HEK293 (cell line): Measurements from ENCODE around the gene IGFBP2.

Experiments
- CTCF ChIA-PET: fragments of 350-600 bp; formaldehyde crosslinking; extraction: SDS; loops from one replicate; lab custom pipeline; 2021; ENCODE audit warnings: antibody characterized with exemption; lab: Yijun Ruan, JAX
- POLR2A ChIA-PET: fragments of 300-600 bp; formaldehyde crosslinking; extraction: SDS; loops from one replicate; lab custom pipeline; 2020; ENCODE audit warnings: antibody characterized with exemption, inconsistent platforms; lab: Yijun Ruan, JAX
- H3K27ac ChIP-seq: fragments of 200-500 bp; sonication (Bioruptor generic); 2 replicates; pipeline ENCODE4 v1.5.1; 2014; ENCODE audit warnings: low read depth, low read length, control low read depth, inconsistent platforms; ENCODE audit errors: extremely low read depth
- H3K36me3 ChIP-seq, 2 experiments: fragments of 200-500 bp in 1 of 2; sonication (Bioruptor generic) in 1 of 2; 1 replicate in 1 of 2; 2 replicates in 1 of 2; pipeline ENCODE4 v1.5.1; 2014 to 2017; ENCODE audit warnings: inconsistent platforms in 2 of 2, low read length in 2 of 2; ENCODE audit not compliant: control insufficient read depth in 2 of 2, insufficient read depth in 1 of 2
- H3K4me1 ChIP-seq: fragments of 200-500 bp; sonication (Bioruptor generic); 2 replicates; pipeline ENCODE4 v1.5.1; 2014; ENCODE audit warnings: mild to moderate bottlenecking, low read length, inconsistent platforms; ENCODE audit not compliant: control insufficient read depth, insufficient read depth
- H3K4me3 ChIP-seq: 2 replicates; pipeline ENCODE4 v1.5.1; 2011; ENCODE audit warnings: low read depth, mild to moderate bottlenecking, control low read depth, low read length, moderate library complexity
- H3K9me3 ChIP-seq: fragments of 200-500 bp; sonication (Bioruptor generic); 2 replicates; pipeline ENCODE4 v1.5.1; 2014; ENCODE audit warnings: low read depth, low read length, inconsistent platforms; ENCODE audit not compliant: control insufficient read depth, insufficient read depth
- KLF7 ChIP-seq: fragments of 450-650 bp; formaldehyde crosslinking; IDR thresholded peaks from 2 replicates; pipeline ENCODE4 v1.5.1; 2016; ENCODE audit warnings: missing biosample characterization, missing genetic modification characterization, borderline replicate concordance
- MYNN ChIP-seq: fragments of 450-650 bp; formaldehyde crosslinking; IDR thresholded peaks from 2 replicates; pipeline ENCODE4 v1.5.1; 2016; ENCODE audit warnings: missing biosample characterization, missing genetic modification characterization, borderline replicate concordance
- PRDM1 ChIP-seq: fragments of 450-650 bp; formaldehyde crosslinking; IDR thresholded peaks from 2 replicates; pipeline ENCODE4; 2016; ENCODE audit warnings: missing biosample characterization, missing genetic modification characterization
- ZBTB1 ChIP-seq: fragments of 450-650 bp; formaldehyde crosslinking; IDR thresholded peaks from 2 replicates; pipeline ENCODE4 v1.5.1; 2016; ENCODE audit warnings: missing biosample characterization, missing genetic modification characterization
- ZBTB17 ChIP-seq: fragments of 450-650 bp; formaldehyde crosslinking; IDR thresholded peaks from 2 replicates; pipeline ENCODE4 v1.5.1; 2016; ENCODE audit warnings: missing biosample characterization, missing genetic modification characterization
- ZBTB20 ChIP-seq: fragments of 450-650 bp; formaldehyde crosslinking; IDR thresholded peaks from 2 replicates; pipeline ENCODE4 v1.5.1; 2016; ENCODE audit warnings: missing biosample characterization, missing genetic modification characterization
- ZFP69B ChIP-seq: fragments of 450-650 bp; formaldehyde crosslinking; IDR thresholded peaks from 2 replicates; pipeline ENCODE4 v1.5.1; 2016; ENCODE audit warnings: missing biosample characterization, missing genetic modification characterization
- ZNF335 ChIP-seq: fragments of 450-650 bp; formaldehyde crosslinking; conservative IDR thresholded peaks from 2 replicates; pipeline ENCODE4 v1.5.1; 2016; ENCODE audit warnings: missing biosample characterization, missing genetic modification characterization
- ZNF341 ChIP-seq: fragments of 450-650 bp; formaldehyde crosslinking; IDR thresholded peaks from 2 replicates; pipeline ENCODE4; 2016; ENCODE audit warnings: low read depth, missing biosample characterization, missing genetic modification characterization
- ZNF366 ChIP-seq: fragments of 450-650 bp; formaldehyde crosslinking; conservative IDR thresholded peaks from 2 replicates; pipeline ENCODE4 v1.5.1; 2016; ENCODE audit warnings: missing biosample characterization, missing genetic modification characterization
- ZNF37A ChIP-seq: fragments of 450-650 bp; IDR thresholded peaks from 2 replicates; pipeline ENCODE4 v1.5.1; 2018; ENCODE audit warnings: missing biosample characterization, missing genetic modification characterization
- ZNF501 ChIP-seq: fragments of 450-650 bp; formaldehyde crosslinking; IDR thresholded peaks from 2 replicates; pipeline ENCODE4 v1.5.1; 2016; ENCODE audit warnings: missing biosample characterization, missing genetic modification characterization
- ZNF600 ChIP-seq: fragments of 450-650 bp; formaldehyde crosslinking; IDR thresholded peaks from 2 replicates; pipeline ENCODE4 v1.5.1; 2016; ENCODE audit warnings: missing biosample characterization, missing genetic modification characterization
- ZNF76 ChIP-seq: fragments of 450-650 bp; formaldehyde crosslinking; IDR thresholded peaks from 2 replicates; pipeline ENCODE4; 2016; ENCODE audit warnings: low read depth, missing biosample characterization, missing genetic modification characterization, borderline replicate concordance
- ZSCAN18 ChIP-seq: fragments of 450-650 bp; formaldehyde crosslinking; IDR thresholded peaks from 2 replicates; pipeline ENCODE4 v1.5.1; 2016; ENCODE audit warnings: missing biosample characterization, missing genetic modification characterization
- TF ChIP-seq, protein P1 (sequence below): fragments of 450-650 bp; formaldehyde crosslinking; IDR thresholded peaks from 2 replicates; pipeline ENCODE4 v1.5.1; 2016; ENCODE audit warnings: missing biosample characterization, missing genetic modification characterization, borderline replicate concordance
- TF ChIP-seq, protein P2 (sequence below): fragments of 450-650 bp; formaldehyde crosslinking; IDR thresholded peaks from 2 replicates; pipeline ENCODE4 v1.5.1; 2017; ENCODE audit warnings: missing biosample characterization, missing genetic modification characterization
- TF ChIP-seq, protein P3 (sequence below): sonication (generic); formaldehyde crosslinking; IDR thresholded peaks from 2 replicates; pipeline ENCODE4 v1.8.1; 2022; ENCODE audit warnings: mild to moderate bottlenecking, moderate library complexity, missing genetic modification reagents

IGFBP2 gene

GRCh38 chr2:216689397-216689796 lies 56.2 kb downstream of the IGFBP2 start:
- H3K36me3 ChIP-seq: peaks cover 0 to 15% of the 10 kb centered on the region in 2 experiments; a peak in 1 of 3 replicates
- no peak overlapping the region; the same call in 1 of the 2 replicates for H3K27ac ChIP-seq
- POLR2A ChIA-PET: interaction anchor here (0.6 kb wide), 1 partner anchor 122 kb away, joined by 3 read pairs; no protein-coding TSS in a partner anchor
- no peak for TF ChIP-seq KLF7 (tag by site-specific recombination)
- no peak for TF ChIP-seq ZNF76 (tag by site-specific recombination)
- TF ChIP-seq MYNN (tag by site-specific recombination): no peak
- no peak for TF ChIP-seq ZNF37A (tag by site-specific recombination)
- TF ChIP-seq ZNF501 (tag by site-specific recombination): no peak
- TF ChIP-seq ZNF341: no peak
- no peak for TF ChIP-seq ZSCAN18 (tag by site-specific recombination)
- H3K4me3 ChIP-seq: no peak overlapping the region
- CTCF ChIA-PET: interaction anchor here (0.6 to 1.1 kb wide), 4 partner anchors 9 to 1024 kb away, joined by 3 to 4 read pairs (median 3); no protein-coding TSS in a partner anchor
- no peaks in the 10 kb centered on the region for H3K9me3 ChIP-seq
- H3K4me1 ChIP-seq: peaks cover 13% of the 10 kb centered on the region

GRCh38 chr2:216690456-216690852 lies 57.2 kb downstream of the IGFBP2 start:
- CTCF ChIA-PET: no interaction called here
- Histone ChIP-seq H3K27ac (no peak overlapping the region), H3K9me3 (no peaks in the 10 kb centered on the region), H3K4me1 (peaks cover 21% of the 10 kb centered on the region), H3K4me3 (no peak overlapping the region), H3K36me3 (peaks cover 0 to 15% of the 10 kb centered on the region in 2 experiments; a peak in 1 of 3 replicates)
- POLR2A ChIA-PET: interaction anchor here (0.6 to 1.0 kb wide), 3 partner anchors 8 to 192 kb away, joined by 3 to 6 read pairs (median 4); partner anchors contain the start of gene RPL37A
- TF ChIP-seq, protein P1, sequence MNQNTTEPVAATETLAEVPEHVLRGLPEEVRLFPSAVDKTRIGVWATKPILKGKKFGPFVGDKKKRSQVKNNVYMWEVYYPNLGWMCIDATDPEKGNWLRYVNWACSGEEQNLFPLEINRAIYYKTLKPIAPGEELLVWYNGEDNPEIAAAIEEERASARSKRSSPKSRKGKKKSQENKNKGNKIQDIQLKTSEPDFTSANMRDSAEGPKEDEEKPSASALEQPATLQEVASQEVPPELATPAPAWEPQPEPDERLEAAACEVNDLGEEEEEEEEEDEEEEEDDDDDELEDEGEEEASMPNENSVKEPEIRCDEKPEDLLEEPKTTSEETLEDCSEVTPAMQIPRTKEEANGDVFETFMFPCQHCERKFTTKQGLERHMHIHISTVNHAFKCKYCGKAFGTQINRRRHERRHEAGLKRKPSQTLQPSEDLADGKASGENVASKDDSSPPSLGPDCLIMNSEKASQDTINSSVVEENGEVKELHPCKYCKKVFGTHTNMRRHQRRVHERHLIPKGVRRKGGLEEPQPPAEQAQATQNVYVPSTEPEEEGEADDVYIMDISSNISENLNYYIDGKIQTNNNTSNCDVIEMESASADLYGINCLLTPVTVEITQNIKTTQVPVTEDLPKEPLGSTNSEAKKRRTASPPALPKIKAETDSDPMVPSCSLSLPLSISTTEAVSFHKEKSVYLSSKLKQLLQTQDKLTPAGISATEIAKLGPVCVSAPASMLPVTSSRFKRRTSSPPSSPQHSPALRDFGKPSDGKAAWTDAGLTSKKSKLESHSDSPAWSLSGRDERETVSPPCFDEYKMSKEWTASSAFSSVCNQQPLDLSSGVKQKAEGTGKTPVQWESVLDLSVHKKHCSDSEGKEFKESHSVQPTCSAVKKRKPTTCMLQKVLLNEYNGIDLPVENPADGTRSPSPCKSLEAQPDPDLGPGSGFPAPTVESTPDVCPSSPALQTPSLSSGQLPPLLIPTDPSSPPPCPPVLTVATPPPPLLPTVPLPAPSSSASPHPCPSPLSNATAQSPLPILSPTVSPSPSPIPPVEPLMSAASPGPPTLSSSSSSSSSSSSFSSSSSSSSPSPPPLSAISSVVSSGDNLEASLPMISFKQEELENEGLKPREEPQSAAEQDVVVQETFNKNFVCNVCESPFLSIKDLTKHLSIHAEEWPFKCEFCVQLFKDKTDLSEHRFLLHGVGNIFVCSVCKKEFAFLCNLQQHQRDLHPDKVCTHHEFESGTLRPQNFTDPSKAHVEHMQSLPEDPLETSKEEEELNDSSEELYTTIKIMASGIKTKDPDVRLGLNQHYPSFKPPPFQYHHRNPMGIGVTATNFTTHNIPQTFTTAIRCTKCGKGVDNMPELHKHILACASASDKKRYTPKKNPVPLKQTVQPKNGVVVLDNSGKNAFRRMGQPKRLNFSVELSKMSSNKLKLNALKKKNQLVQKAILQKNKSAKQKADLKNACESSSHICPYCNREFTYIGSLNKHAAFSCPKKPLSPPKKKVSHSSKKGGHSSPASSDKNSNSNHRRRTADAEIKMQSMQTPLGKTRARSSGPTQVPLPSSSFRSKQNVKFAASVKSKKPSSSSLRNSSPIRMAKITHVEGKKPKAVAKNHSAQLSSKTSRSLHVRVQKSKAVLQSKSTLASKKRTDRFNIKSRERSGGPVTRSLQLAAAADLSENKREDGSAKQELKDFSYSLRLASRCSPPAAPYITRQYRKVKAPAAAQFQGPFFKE (tag by site-specific recombination): no peak

DNA sequence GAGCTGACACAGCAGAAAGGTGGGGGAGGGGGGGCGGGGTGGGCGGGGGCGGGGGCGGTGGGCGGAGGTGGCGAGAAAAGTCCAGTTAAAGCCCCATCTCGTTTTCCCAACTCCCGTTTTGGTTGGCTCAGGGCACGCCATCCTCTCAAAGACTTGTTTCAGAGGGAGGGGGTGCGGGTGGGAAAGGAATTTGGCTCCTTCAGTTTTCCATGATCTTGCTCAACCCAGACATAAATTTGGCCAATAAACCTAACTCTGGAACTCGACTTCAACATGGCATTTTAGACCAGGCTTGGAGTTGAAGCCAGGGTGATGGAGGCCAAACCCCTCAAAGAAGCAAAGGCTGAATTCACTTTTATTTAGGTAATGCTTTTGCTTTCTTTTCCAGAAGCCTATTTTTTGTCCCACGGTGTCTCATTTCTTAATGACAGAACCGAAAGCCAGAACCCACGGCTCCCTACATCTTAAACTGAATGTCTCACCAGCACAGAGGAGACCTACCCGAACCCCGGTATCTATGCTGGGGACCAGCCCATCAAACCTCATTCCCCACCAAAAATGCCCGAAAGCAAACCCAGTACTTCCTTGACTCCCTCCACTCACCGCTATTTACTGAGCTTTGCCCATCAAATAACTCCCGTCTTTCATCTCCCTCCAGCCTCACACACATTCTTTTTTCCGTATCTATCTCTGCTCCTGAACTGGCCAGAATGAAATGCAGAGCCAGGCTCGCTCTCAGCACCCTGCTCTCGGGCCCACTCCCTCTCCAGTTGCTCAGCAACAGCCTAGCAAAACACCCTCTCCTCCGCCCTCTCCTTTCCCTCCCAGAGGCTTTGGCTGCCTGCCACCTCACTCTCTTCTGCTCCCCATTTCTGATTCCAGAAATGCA lies 57.9 kb downstream of the IGFBP2 start:
- CTCF ChIA-PET: interaction anchor here (0.6 to 1.0 kb wide), 4 partner anchors 19 to 452 kb away, joined by 3 to 6 read pairs (median 4); no protein-coding TSS in a partner anchor
- H3K9me3 ChIP-seq: no peaks in the 10 kb centered on the region
- no peak overlapping the region for H3K4me3 ChIP-seq
- TF ChIP-seq ZFP69B (tag by site-specific recombination) (peak; percentile 66), PRDM1 (tag by site-specific recombination) (peak; percentile 67), ZNF366 (tag by site-specific recombination) (peak; percentile 63), ZBTB1 (tag by site-specific recombination) (no peak), ZNF335 (peak; percentile 87), ZBTB20 (tag by site-specific recombination) (peak; percentile 71), ZBTB17 (tag by site-specific recombination) (peak; percentile 80), ZNF600 (peak; percentile 53)
- TF ChIP-seq, protein P2, sequence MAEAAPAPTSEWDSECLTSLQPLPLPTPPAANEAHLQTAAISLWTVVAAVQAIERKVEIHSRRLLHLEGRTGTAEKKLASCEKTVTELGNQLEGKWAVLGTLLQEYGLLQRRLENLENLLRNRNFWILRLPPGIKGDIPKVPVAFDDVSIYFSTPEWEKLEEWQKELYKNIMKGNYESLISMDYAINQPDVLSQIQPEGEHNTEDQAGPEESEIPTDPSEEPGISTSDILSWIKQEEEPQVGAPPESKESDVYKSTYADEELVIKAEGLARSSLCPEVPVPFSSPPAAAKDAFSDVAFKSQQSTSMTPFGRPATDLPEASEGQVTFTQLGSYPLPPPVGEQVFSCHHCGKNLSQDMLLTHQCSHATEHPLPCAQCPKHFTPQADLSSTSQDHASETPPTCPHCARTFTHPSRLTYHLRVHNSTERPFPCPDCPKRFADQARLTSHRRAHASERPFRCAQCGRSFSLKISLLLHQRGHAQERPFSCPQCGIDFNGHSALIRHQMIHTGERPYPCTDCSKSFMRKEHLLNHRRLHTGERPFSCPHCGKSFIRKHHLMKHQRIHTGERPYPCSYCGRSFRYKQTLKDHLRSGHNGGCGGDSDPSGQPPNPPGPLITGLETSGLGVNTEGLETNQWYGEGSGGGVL: peak; percentile 70
- TF ChIP-seq, protein P3, sequence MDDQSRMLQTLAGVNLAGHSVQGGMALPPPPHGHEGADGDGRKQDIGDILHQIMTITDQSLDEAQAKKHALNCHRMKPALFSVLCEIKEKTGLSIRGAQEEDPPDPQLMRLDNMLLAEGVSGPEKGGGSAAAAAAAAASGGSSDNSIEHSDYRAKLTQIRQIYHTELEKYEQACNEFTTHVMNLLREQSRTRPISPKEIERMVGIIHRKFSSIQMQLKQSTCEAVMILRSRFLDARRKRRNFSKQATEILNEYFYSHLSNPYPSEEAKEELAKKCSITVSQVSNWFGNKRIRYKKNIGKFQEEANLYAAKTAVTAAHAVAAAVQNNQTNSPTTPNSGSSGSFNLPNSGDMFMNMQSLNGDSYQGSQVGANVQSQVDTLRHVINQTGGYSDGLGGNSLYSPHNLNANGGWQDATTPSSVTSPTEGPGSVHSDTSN (CRISPR knock-in tag): no peak

More for the DNA sequence above, 57.9 kb downstream of the IGFBP2 start:
- Histone ChIP-seq H3K36me3 (peaks cover 0 to 15% of the 10 kb centered on the region in 2 experiments; a peak in 1 of 3 replicates), H3K4me1 (peaks cover 26% of the 10 kb centered on the region), H3K27ac (peak overlapping the region; percentile 21; the same call in 1 of the 2 replicates)
- POLR2A ChIA-PET: interaction anchor here (0.6 to 1.0 kb wide), 3 partner anchors 9 to 193 kb away, joined by 3 to 6 read pairs (median 3); partner anchors contain the start of gene RPL37A
